DOHH2 (cell line): ENCODE results near the gene ARL5A.

ENCODE experiments used
- H3F3A ChIP-seq: fragments of 200-600 bp; sonication (generic), shearing (Covaris generic); 2 replicates; pipeline ENCODE4 v1.6.0; 2016; ENCODE audit warnings: antibody characterized with exemption, mild to moderate bottlenecking; ENCODE audit not compliant: control insufficient read depth, insufficient read depth
- H3K27ac ChIP-seq: fragments of 200-600 bp; sonication (generic); 2 replicates; pipeline ENCODE4 v1.5.1; 2014; ENCODE audit warnings: low read depth, mild to moderate bottlenecking, low read length, moderate library complexity
- H3K27me3 ChIP-seq: fragments of 200-600 bp; sonication (generic); 2 replicates; pipeline ENCODE4 v1.6.1; 2014; ENCODE audit warnings: mild to moderate bottlenecking, low read length, mixed read lengths; ENCODE audit not compliant: control insufficient read depth
- H3K36me3 ChIP-seq: fragments of 200-600 bp; sonication (generic); 2 replicates; pipeline ENCODE4 v1.6.1; 2014; ENCODE audit warnings: mild to moderate bottlenecking, low read length, moderate library complexity, mixed read lengths; ENCODE audit not compliant: control insufficient read depth
- H3K4me1 ChIP-seq: fragments of 200-600 bp; sonication (generic); 2 replicates; pipeline ENCODE4 v1.6.1; 2014; ENCODE audit warnings: mild to moderate bottlenecking, low read length, mixed read lengths; ENCODE audit not compliant: control insufficient read depth
- H3K4me2 ChIP-seq: fragments of 200-600 bp; sonication (generic); 2 replicates; pipeline ENCODE4 v1.6.0; 2014; ENCODE audit warnings: mild to moderate bottlenecking, low read length, moderate library complexity
- H3K4me3 ChIP-seq: fragments of 200-600 bp; sonication (generic); 2 replicates; pipeline ENCODE4 v1.5.1; 2014; ENCODE audit warnings: mild to moderate bottlenecking, low read length, mixed read lengths
- H3K79me2 ChIP-seq: fragments of 200-600 bp; sonication (generic); 2 replicates; pipeline ENCODE4 v1.6.1; 2014; ENCODE audit warnings: mild to moderate bottlenecking, low read length, mixed read lengths; ENCODE audit not compliant: control insufficient read depth
- H3K9me2 ChIP-seq: fragments of 200-600 bp; sonication (generic); replicated peaks from 2 replicates; pipeline ENCODE4 v1.6.1; 2014; ENCODE audit warnings: mild to moderate bottlenecking, low read length, mixed read lengths; ENCODE audit not compliant: control insufficient read depth
- H3K9me3 ChIP-seq: fragments of 200-600 bp; sonication (generic); 2 replicates; pipeline ENCODE4 v1.6.1; 2014; ENCODE audit warnings: antibody characterized with exemption, low read length, mixed read lengths; ENCODE audit not compliant: control insufficient read depth, insufficient read depth
- H4K20me1 ChIP-seq: fragments of 200-600 bp; sonication (generic); 2 replicates; pipeline ENCODE4 v1.6.0; 2014; ENCODE audit warnings: low read depth, mild to moderate bottlenecking, antibody characterized with exemption, low read length, moderate library complexity; ENCODE audit not compliant: control insufficient read depth, insufficient read depth
- CTCF ChIP-seq: fragments of 200-600 bp; sonication (generic); IDR thresholded peaks from one replicate; pipeline ENCODE4 v1.5.1; 2014; ENCODE audit warnings: antibody characterized with exemption, mild to moderate bottlenecking, low read depth, low read length; ENCODE audit not compliant: poor library complexity, severe bottlenecking
- EZH2phosphoT487 ChIP-seq: fragments of 200-600 bp; sonication (generic); IDR thresholded peaks from 2 replicates; pipeline ENCODE4 v1.6.1; 2017; ENCODE audit warnings: borderline replicate concordance, mild to moderate bottlenecking, antibody characterized with exemption, low read length, moderate library complexity, mixed read lengths

ARL5A gene

GRCh38 chr2:151761687-151762086 lies 66.5 kb downstream of the ARL5A start:
- Histone ChIP-seq H3K27ac (no peak overlapping the region), H3K27me3 (no peaks in the 10 kb centered on the region), H3K4me3 (no peak overlapping the region), H3F3A (no peaks in the 10 kb centered on the region), H3K9me3 (no peaks in the 10 kb centered on the region), H4K20me1 (no peaks in the 10 kb centered on the region), H3K4me2 (no peak overlapping the region), H3K4me1 (peaks cover 11% of the 10 kb centered on the region), H3K36me3 (no peaks in the 10 kb centered on the region), H3K79me2 (no peaks in the 10 kb centered on the region), H3K9me2 (no peaks in the 10 kb centered on the region)
- no peak for TF ChIP-seq CTCF
- no peak for TF ChIP-seq EZH2phosphoT487

GRCh38 chr2:151761193-151761592 lies 67.0 kb downstream of the ARL5A start:
- H3K9me2 ChIP-seq: no peaks in the 10 kb centered on the region
- H4K20me1 ChIP-seq: no peaks in the 10 kb centered on the region
- no peaks in the 10 kb centered on the region for H3K27me3 ChIP-seq
- peaks cover 7% of the 10 kb centered on the region for H3K4me1 ChIP-seq
- H3K27ac ChIP-seq: no peak overlapping the region
- no peaks in the 10 kb centered on the region for H3K9me3 ChIP-seq
- no peaks in the 10 kb centered on the region for H3K79me2 ChIP-seq
- no peaks in the 10 kb centered on the region for H3F3A ChIP-seq
- no peaks in the 10 kb centered on the region for H3K36me3 ChIP-seq
- H3K4me2 ChIP-seq: no peak overlapping the region
- TF ChIP-seq EZH2phosphoT487: no peak
- no peak for TF ChIP-seq CTCF
- no peak overlapping the region for H3K4me3 ChIP-seq

- no peaks in the 10 kb centered on the region for H3K79me2 ChIP-seq
- TF ChIP-seq CTCF (no peak), EZH2phosphoT487 (no peak)
- H3K9me3 ChIP-seq: no peaks in the 10 kb centered on the region
- H3K27me3 ChIP-seq: no peaks in the 10 kb centered on the region
- H3K4me1 ChIP-seq: no peaks in the 10 kb centered on the region
- no peak overlapping the region for H3K4me3 ChIP-seq
- H3F3A ChIP-seq: no peaks in the 10 kb centered on the region
- no peaks in the 10 kb centered on the region for H3K36me3 ChIP-seq
- H3K4me2 ChIP-seq: no peak overlapping the region
- no peak overlapping the region for H3K27ac ChIP-seq
- no peaks in the 10 kb centered on the region for H3K9me2 ChIP-seq
- H4K20me1 ChIP-seq: no peaks in the 10 kb centered on the region
Measured at GRCh38 chr2:151760139-151760650, 68.0 kb downstream of the ARL5A start.
